ENCODE data around the gene GPLD1.
"Not testable (repeated sequence)": the region's sequence is repeated elsewhere in the genome, so short reads cannot be mapped to it uniquely, and the experiment has no call there.

Gene GPLD1

GRCh38 chr6:24513602-24514001 is 24.2 kb upstream of the GPLD1 start:
- TF ChIP-seq CTCF (IDR thresholded peaks at IDR 0.05; ENCODE audit: borderline replicate concordance, control extremely low read depth, extremely low read depth, insufficient read depth, missing control alignments): no peak
- no peak for DNase-seq (ENCODE audit: low spot score)
- in situ Hi-C loops (cut with MboI; ENCODE audit: low sequenced_read_pairs, unreplicated experiment): loop anchor here (25.0 kb wide), 1 partner anchor 226 kb away; no protein-coding TSS in a partner anchor

GRCh38 chr6:24511976-24512375 is 22.6 kb upstream of the GPLD1 start:
- not testable (repeated sequence) for DNase-seq (ENCODE audit: low spot score)
- in situ Hi-C loops (cut with MboI; ENCODE audit: low sequenced_read_pairs, unreplicated experiment): loop anchor here (25.0 kb wide), 1 partner anchor 225 kb away; no protein-coding TSS in a partner anchor

- in situ Hi-C loops (cut with MboI; ENCODE audit: low sequenced_read_pairs, unreplicated experiment): loop anchor here (25.0 kb wide), 1 partner anchor 220 kb away; no protein-coding TSS in a partner anchor
- no peak for DNase-seq (ENCODE audit: low spot score)
- TF ChIP-seq CTCF (IDR thresholded peaks at IDR 0.05; ENCODE audit: borderline replicate concordance, control extremely low read depth, extremely low read depth, insufficient read depth, missing control alignments): no peak
Measured at GRCh38 chr6:24506814-24507520, 17.6 kb upstream of the GPLD1 start.

- DNase-seq (ENCODE audit: low spot score): no peak
- no peak for TF ChIP-seq CTCF (IDR thresholded peaks at IDR 0.05; ENCODE audit: borderline replicate concordance, control extremely low read depth, extremely low read depth, insufficient read depth, missing control alignments)
- in situ Hi-C loops (cut with MboI; ENCODE audit: low sequenced_read_pairs, unreplicated experiment): loop anchor here (25.0 kb wide), 1 partner anchor 218 kb away; no protein-coding TSS in a partner anchor
Measured at GRCh38 chr6:24504649-24505586, 15.5 kb upstream of the GPLD1 start.

GRCh38 chr6:24504287-24504648 is 14.9 kb upstream of the GPLD1 start:
- no peak for DNase-seq (ENCODE audit: low spot score)
- no peak for TF ChIP-seq CTCF (IDR thresholded peaks at IDR 0.05; ENCODE audit: borderline replicate concordance, control extremely low read depth, extremely low read depth, insufficient read depth, missing control alignments)
- in situ Hi-C loops (cut with MboI; ENCODE audit: low sequenced_read_pairs, unreplicated experiment): loop anchor here (25.0 kb wide), 1 partner anchor 217 kb away; no protein-coding TSS in a partner anchor

GRCh38 chr6:24501914-24502313 is 12.5 kb upstream of the GPLD1 start:
- TF ChIP-seq CTCF (IDR thresholded peaks at IDR 0.05; ENCODE audit: borderline replicate concordance, control extremely low read depth, extremely low read depth, insufficient read depth, missing control alignments): no peak
- no peak for DNase-seq (ENCODE audit: low spot score)
- in situ Hi-C loops (cut with MboI; ENCODE audit: low sequenced_read_pairs, unreplicated experiment): loop anchor here (25.0 kb wide), 1 partner anchor 215 kb away; no protein-coding TSS in a partner anchor

Data from GM13976 (cell line).